Measurements from ENCODE around the gene RFTN1.

- TF ChIP-seq CTCF (IDR thresholded peaks at IDR 0.05; ENCODE audit: extremely low read depth in 1 of 2, insufficient read depth in 1 of 2, low read depth in 1 of 2, low read length in 2 of 2) (no peak), EZH2 (IDR thresholded peaks at IDR 0.05; ENCODE audit: borderline replicate concordance, low read depth, low read length, severe bottlenecking) (no peak)
Measured at GRCh38 chr3:16461463-16462245, 51.8 kb downstream of the RFTN1 start.
